Aorta (tissue), 5 donors: ENCODE results near the gene MAML3. TPM values are rescaled to one million over a fixed set of nuclear protein-coding genes. Genes with fewer than 3 reads are reported as not detected.

Experiments
- ATAC-seq: fragments of 200-7000 bp; cut with Tn5 transposase; one replicate; pipeline ENCODE4 v1.9.1; 2022; ENCODE audit warnings: moderate library complexity; ENCODE audit not compliant: low FRiP score
- DNase-seq, 2 donors: peaks; one replicate each; pipeline ENCODE4 v3.0.0-alpha.2; 2020
- H3K27ac ChIP-seq, 2 donors: one replicate each; pipeline ENCODE4 v1.5.1; 2013; ENCODE audit warnings: low read length in 2 of 2, mild to moderate bottlenecking in 2 of 2, moderate library complexity in 2 of 2, control low read depth in 1 of 2, inconsistent platforms in 1 of 2, low read depth in 1 of 2
- H3K27me3 ChIP-seq, 2 donors: one replicate each; pipeline ENCODE4 v1.6.1; 2013; ENCODE audit warnings: control low read depth in 1 of 2, low read length in 1 of 2, mild to moderate bottlenecking in 1 of 2, moderate library complexity in 1 of 2; ENCODE audit not compliant: insufficient read depth in 2 of 2, control insufficient read depth in 1 of 2
- H3K36me3 ChIP-seq, 2 donors: one replicate each; pipeline ENCODE4 v1.6.1; 2013; ENCODE audit warnings: control low read depth in 1 of 2, low read length in 1 of 2, mild to moderate bottlenecking in 1 of 2; ENCODE audit not compliant: insufficient read depth in 2 of 2, control insufficient read depth in 1 of 2
- H3K4me1 ChIP-seq, 2 donors: one replicate each; pipeline ENCODE4 v1.6.1; 2013; ENCODE audit warnings: low read length in 2 of 2, control low read depth in 1 of 2, mild to moderate bottlenecking in 1 of 2, moderate library complexity in 1 of 2; ENCODE audit not compliant: insufficient read depth in 2 of 2, control insufficient read depth in 1 of 2
- H3K4me3 ChIP-seq, 2 donors: one replicate each; pipeline ENCODE4 v1.5.1; 2013; ENCODE audit warnings: low read length in 2 of 2, control low read depth in 1 of 2, mild to moderate bottlenecking in 1 of 2
- H3K9me3 ChIP-seq: one replicate; pipeline ENCODE4 v1.6.1; 2013; ENCODE audit warnings: mild to moderate bottlenecking, low read length; ENCODE audit not compliant: control insufficient read depth
- WGBS, 2 donors: extraction: QIAGEN DNeasy Blood & Tissue Kit; methylation state at CpG; one replicate each; pipeline ENCODE4 v1.1.7; 2013; 5-methylcytosine and 5-hydroxymethylcytosine counted together
- intact Hi-C, 2 donors: fragments of 100-400 bp; cut with DNase I; formaldehyde crosslinking; loops; one replicate each; pipeline versions ENCODE4 v1.14.2 to v1.15.0; 2022
- polyA plus RNA-seq, 2 donors: library from polyadenylated mRNA; stranded (reverse); fragments of 200-250 nt; gene quantifications; one replicate each; pipeline ENCODE4 v1.2.3, GENCODE V29; 2013
- total RNA-seq, 2 donors: library from RNA; stranded (reverse); fragmentation: NEBNext Ultra II Directional; extraction: Animal tissue kit (Norgen Biotek cat#: 25700); gene quantifications; one replicate each; pipeline ENCODE4 v1.2.1, GENCODE V29; 2021
- donor health status: healthy with polysubstance abuse.
- donor health status: Bipolar disorder and iron deficiency.
- donor health status: DM: no; HTN: no; CAD: no.
- donor health status: DM: no; HTN: no; CAD: no.
- donor health status: DM: yes; HTN: yes; CAD: no.

MAML3 gene
- total and polyA plus RNA-seq, 4 donors = 0.79 to 10.5 (median 4.9) TPM

- intact Hi-C loops = loop anchor here in 1 of 2 donors (10.0 kb wide), 1 partner anchor 69 kb away; no protein-coding TSS in a partner anchor
- 44 to 50% methylated on average over 1 of the region's 1 CpG for WGBS, 2 donors
- Histone ChIP-seq H3K9me3 (no peaks in the 10 kb centered on the region), H3K36me3 (no peaks in the 10 kb centered on the region), H3K4me1 (peaks cover 4 to 15% of the 10 kb centered on the region in 2 donors), H3K27ac (no peak overlapping the region), H3K4me3 (no peak overlapping the region), H3K27me3 (no peaks in the 10 kb centered on the region)
- DNase-seq (no peak), ATAC-seq (no peak)
Measured at GRCh38 chr4:139916041-139916440, 237.9 kb downstream of the MAML3 start.

GRCh38 chr4:139915037-139915436 is 238.9 kb downstream of the MAML3 start:
- no peak for ATAC-seq
- no peak for DNase-seq
- Histone ChIP-seq H3K4me3 (no peak overlapping the region), H3K4me1 (peaks cover 2 to 11% of the 10 kb centered on the region in 2 donors), H3K9me3 (no peaks in the 10 kb centered on the region), H3K27ac (no peak overlapping the region), H3K27me3 (no peaks in the 10 kb centered on the region), H3K36me3 (no peaks in the 10 kb centered on the region)
- 93 to 94% methylated on average over 2 of the region's 2 CpGs for WGBS, 2 donors
- intact Hi-C loops = loop anchor here in 1 of 2 donors (10.0 kb wide), 1 partner anchor 70 kb away; no protein-coding TSS in a partner anchor

- DNase-seq (no peak), ATAC-seq (peak; percentile 19)
- Histone ChIP-seq H3K9me3 (no peaks in the 10 kb centered on the region), H3K36me3 (no peaks in the 10 kb centered on the region), H3K4me3 (peak overlapping the region in 1 of 2 donors; percentile 26), H3K27me3 (no peaks in the 10 kb centered on the region), H3K27ac (no peak overlapping the region), H3K4me1 (peaks cover 1 to 10% of the 10 kb centered on the region in 2 donors)
- 22 to 23% methylated on average over 5 of the region's 5 CpGs for WGBS, 2 donors
- intact Hi-C loops = loop anchor here in 1 of 2 donors (10.0 kb wide), 1 partner anchor 71 kb away; no protein-coding TSS in a partner anchor
Measured at GRCh38 chr4:139913995-139914598, 239.9 kb downstream of the MAML3 start.

- peak overlapping the region in 1 of 2 donors; percentile 54 for H3K27ac ChIP-seq
Measured at GRCh38 chr4:139913398-139913990, 240.5 kb downstream of the MAML3 start.

GRCh38 chr4:139912445-139912844 is 241.5 kb downstream of the MAML3 start:
- no peak for ATAC-seq
- Histone ChIP-seq H3K4me1 (peaks cover 1 to 10% of the 10 kb centered on the region in 2 donors), H3K27ac (no peak overlapping the region)

More at GRCh38 chr4:139913398-139913990, 240.5 kb downstream of the MAML3 start:
- DNase-seq (no peak), ATAC-seq (no peak)
- WGBS, 2 donors = 13 to 14% methylated on average over 8 of the region's 8 CpGs
- peaks cover 1 to 10% of the 10 kb centered on the region in 2 donors for H3K4me1 ChIP-seq
- H3K9me3 ChIP-seq = no peaks in the 10 kb centered on the region
- no peaks in the 10 kb centered on the region for H3K36me3 ChIP-seq
- peak overlapping the region in 1 of 2 donors; percentile 26 for H3K4me3 ChIP-seq
- no peaks in the 10 kb centered on the region for H3K27me3 ChIP-seq
- intact Hi-C loops = loop anchor here in 1 of 2 donors (10.0 kb wide), 1 partner anchor 71 kb away; no protein-coding TSS in a partner anchor

GRCh38 chr4:139910106-139910505 is 243.9 kb downstream of the MAML3 start:
- H3K4me3 ChIP-seq = no peak overlapping the region
- no peaks in the 10 kb centered on the region for H3K36me3 ChIP-seq
- ATAC-seq = no peak
- intact Hi-C loops = loop anchor here in 1 of 2 donors (10.0 kb wide), 1 partner anchor 75 kb away; no protein-coding TSS in a partner anchor
- no peak overlapping the region for H3K27ac ChIP-seq
- no peaks in the 10 kb centered on the region for H3K27me3 ChIP-seq
- WGBS, 2 donors = 96 to 97% methylated on average over 3 of the region's 3 CpGs
- DNase-seq = no peak
- H3K9me3 ChIP-seq = no peaks in the 10 kb centered on the region
- H3K4me1 ChIP-seq = peaks cover 1 to 10% of the 10 kb centered on the region in 2 donors

More at GRCh38 chr4:139912445-139912844, 241.5 kb downstream of the MAML3 start:
- DNase-seq = no peak
- Histone ChIP-seq H3K4me3 (no peak overlapping the region), H3K27me3 (no peaks in the 10 kb centered on the region), H3K9me3 (no peaks in the 10 kb centered on the region), H3K36me3 (no peaks in the 10 kb centered on the region)
- 97 to 98% methylated on average over 8 of the region's 8 CpGs for WGBS, 2 donors
- intact Hi-C loops = loop anchor here in 1 of 2 donors (10.0 kb wide), 1 partner anchor 72 kb away; no protein-coding TSS in a partner anchor

- intact Hi-C loops = loop anchor here (5.0 kb wide), 2 partner anchors 48 to 387 kb away; no protein-coding TSS in a partner anchor
- no peak for ATAC-seq
- no peaks in the 10 kb centered on the region for H3K27me3 ChIP-seq
- no peak overlapping the region for H3K4me3 ChIP-seq
- DNase-seq = no peak
- 89 to 90% methylated on average over 9 of the region's 9 CpGs for WGBS, 2 donors
- no peak overlapping the region for H3K27ac ChIP-seq
- no peaks in the 10 kb centered on the region for H3K36me3 ChIP-seq
- H3K4me1 ChIP-seq = peaks cover 1 to 3% of the 10 kb centered on the region in 2 donors
- no peaks in the 10 kb centered on the region for H3K9me3 ChIP-seq
Measured at GRCh38 chr4:139908636-139909437, 245.1 kb downstream of the MAML3 start.

- Histone ChIP-seq H3K27ac (no peak overlapping the region), H3K27me3 (no peaks in the 10 kb centered on the region), H3K36me3 (no peaks in the 10 kb centered on the region), H3K4me3 (no peak overlapping the region), H3K9me3 (peaks cover 1% of the 10 kb centered on the region), H3K4me1 (no peaks in the 10 kb centered on the region)
- DNase-seq = no peak
- no peak for ATAC-seq
- intact Hi-C loops = loop anchor here (5.0 kb wide), 2 partner anchors 50 to 385 kb away; no protein-coding TSS in a partner anchor
Measured at GRCh38 chr4:139907001-139907809, 246.8 kb downstream of the MAML3 start.
